Superior temporal gyrus (tissue), 1 donor: ENCODE data around the gene ZFTA.
A peak's percentile ranks its signal among the peaks of the same experiment; 100 is the strongest.

Experiments used
- DNase-seq: peaks from one replicate; pipeline ENCODE4 v3.0.0-alpha.2; 2016; ENCODE audit errors: extremely low spot score

The ZFTA gene

GRCh38 chr11:63749624-63750023 is 19.0 kb downstream of the ZFTA start:
- DNase-seq: no peak

- no peak for DNase-seq
Measured at GRCh38 chr11:63747011-63747410, 21.6 kb downstream of the ZFTA start.

GRCh38 chr11:63745304-63746170 is 23.0 kb downstream of the ZFTA start:
- peak; percentile 56 for DNase-seq

GRCh38 chr11:63738720-63739360 is 29.7 kb downstream of the ZFTA start:
- DNase-seq: peak; percentile 94

- no peak for DNase-seq
Measured at GRCh38 chr11:63737718-63738117, 30.9 kb downstream of the ZFTA start.

- DNase-seq: no peak
Measured at GRCh38 chr11:63736864-63737263, 31.7 kb downstream of the ZFTA start.

- DNase-seq: no peak
Measured at GRCh38 chr11:63729326-63729725, 39.2 kb downstream of the ZFTA start.

- DNase-seq: no peak
Measured at GRCh38 chr11:63720611-63721010, 48.0 kb downstream of the ZFTA start.

GRCh38 chr11:63719987-63720386 is 48.6 kb downstream of the ZFTA start:
- peak; percentile 65 for DNase-seq

GRCh38 chr11:63719001-63719400 is 49.6 kb downstream of the ZFTA start:
- no peak for DNase-seq
